ENCODE measurements around the gene PARD3B.

- TF ChIP-seq, protein P1, sequence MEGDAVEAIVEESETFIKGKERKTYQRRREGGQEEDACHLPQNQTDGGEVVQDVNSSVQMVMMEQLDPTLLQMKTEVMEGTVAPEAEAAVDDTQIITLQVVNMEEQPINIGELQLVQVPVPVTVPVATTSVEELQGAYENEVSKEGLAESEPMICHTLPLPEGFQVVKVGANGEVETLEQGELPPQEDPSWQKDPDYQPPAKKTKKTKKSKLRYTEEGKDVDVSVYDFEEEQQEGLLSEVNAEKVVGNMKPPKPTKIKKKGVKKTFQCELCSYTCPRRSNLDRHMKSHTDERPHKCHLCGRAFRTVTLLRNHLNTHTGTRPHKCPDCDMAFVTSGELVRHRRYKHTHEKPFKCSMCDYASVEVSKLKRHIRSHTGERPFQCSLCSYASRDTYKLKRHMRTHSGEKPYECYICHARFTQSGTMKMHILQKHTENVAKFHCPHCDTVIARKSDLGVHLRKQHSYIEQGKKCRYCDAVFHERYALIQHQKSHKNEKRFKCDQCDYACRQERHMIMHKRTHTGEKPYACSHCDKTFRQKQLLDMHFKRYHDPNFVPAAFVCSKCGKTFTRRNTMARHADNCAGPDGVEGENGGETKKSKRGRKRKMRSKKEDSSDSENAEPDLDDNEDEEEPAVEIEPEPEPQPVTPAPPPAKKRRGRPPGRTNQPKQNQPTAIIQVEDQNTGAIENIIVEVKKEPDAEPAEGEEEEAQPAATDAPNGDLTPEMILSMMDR (IDR thresholded peaks at IDR 0.05 in 2 of 3, conservative IDR thresholded peaks at IDR 0.05 in 1 of 3; ENCODE audit: borderline replicate concordance in 1 of 3, insufficient read depth in 1 of 3, low read depth in 2 of 3, low read length in 2 of 3), result no peak
- no peak for TF ChIP-seq YY1 (IDR thresholded peaks at IDR 0.05; ENCODE audit: extremely low read depth, insufficient replicate concordance, low read depth, low read length)
- TF ChIP-seq CEBPB (IDR thresholded peaks at IDR 0.05; ENCODE audit: low read depth), result no peak
- no peak for TF ChIP-seq EGR1 (IDR thresholded peaks at IDR 0.05; ENCODE audit: low read depth)
- no peak for TF ChIP-seq POLR2A (IDR thresholded peaks at IDR 0.05; ENCODE audit: borderline replicate concordance, extremely low read depth, insufficient read depth, insufficient read length)
- no peak for TF ChIP-seq MAX (IDR thresholded peaks at IDR 0.05)
These were observed 44.8 kb downstream of the PARD3B start for GRCh38 chr2:204590063-204590462.
